Peyer's patch (tissue), 4 donors: ENCODE measurements around the gene SIDT2.
"Not testable (repeated sequence)": the region's sequence is repeated elsewhere in the genome, so short reads cannot be mapped to it uniquely, and the experiment has no call there.

ENCODE experiments used
- POLR2A ChIP-seq, 2 donors: fragments of 450-650 bp; IDR thresholded peaks; one replicate each; pipeline ENCODE4 v1.5.1; 2017; ENCODE audit warnings: antibody characterized with exemption in 2 of 2, mild to moderate bottlenecking in 2 of 2, moderate library complexity in 2 of 2
- TF ChIP-seq, protein P1 (sequence below), 6 experiments: fragments of 450-650 bp in 4 of 6; fragments of 200-600 bp in 2 of 6; sonication (generic) in 1 of 6; IDR thresholded peaks; one replicate each; pipeline ENCODE4 v1.5.1; 2017 to 2019; ENCODE audit warnings: antibody characterized with exemption in 6 of 6, mild to moderate bottlenecking in 3 of 6, moderate library complexity in 1 of 6

DNA sequence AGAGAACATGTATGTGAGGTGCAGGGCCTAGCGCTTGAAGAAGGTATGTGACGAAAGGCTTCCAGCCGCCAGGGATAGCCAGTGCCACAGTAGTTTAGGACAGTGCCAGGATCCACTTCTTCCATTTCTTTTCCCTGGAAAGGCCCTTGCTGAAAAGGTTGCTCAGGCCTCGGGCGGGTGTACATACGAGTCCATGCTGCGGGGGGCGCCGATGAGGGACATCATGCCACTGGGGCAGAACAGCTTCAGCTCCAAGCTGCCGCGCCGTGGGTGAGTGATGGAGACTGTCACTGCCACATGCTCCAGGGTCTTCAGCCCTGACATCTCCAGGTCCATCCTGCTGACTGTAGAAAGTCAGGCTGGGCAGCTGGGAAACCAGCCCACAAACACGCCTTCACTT, 30.2 kb downstream of the SIDT2 start:
- TF ChIP-seq, protein P1, sequence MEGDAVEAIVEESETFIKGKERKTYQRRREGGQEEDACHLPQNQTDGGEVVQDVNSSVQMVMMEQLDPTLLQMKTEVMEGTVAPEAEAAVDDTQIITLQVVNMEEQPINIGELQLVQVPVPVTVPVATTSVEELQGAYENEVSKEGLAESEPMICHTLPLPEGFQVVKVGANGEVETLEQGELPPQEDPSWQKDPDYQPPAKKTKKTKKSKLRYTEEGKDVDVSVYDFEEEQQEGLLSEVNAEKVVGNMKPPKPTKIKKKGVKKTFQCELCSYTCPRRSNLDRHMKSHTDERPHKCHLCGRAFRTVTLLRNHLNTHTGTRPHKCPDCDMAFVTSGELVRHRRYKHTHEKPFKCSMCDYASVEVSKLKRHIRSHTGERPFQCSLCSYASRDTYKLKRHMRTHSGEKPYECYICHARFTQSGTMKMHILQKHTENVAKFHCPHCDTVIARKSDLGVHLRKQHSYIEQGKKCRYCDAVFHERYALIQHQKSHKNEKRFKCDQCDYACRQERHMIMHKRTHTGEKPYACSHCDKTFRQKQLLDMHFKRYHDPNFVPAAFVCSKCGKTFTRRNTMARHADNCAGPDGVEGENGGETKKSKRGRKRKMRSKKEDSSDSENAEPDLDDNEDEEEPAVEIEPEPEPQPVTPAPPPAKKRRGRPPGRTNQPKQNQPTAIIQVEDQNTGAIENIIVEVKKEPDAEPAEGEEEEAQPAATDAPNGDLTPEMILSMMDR (IDR thresholded peaks at IDR 0.05), result not testable (repeated sequence)
- not testable (repeated sequence) for TF ChIP-seq POLR2A (IDR thresholded peaks at IDR 0.05)
